CD4-positive, CD25-positive, alpha-beta regulatory T cell (primary cell): Measurements from ENCODE around the gene RASIP1. TPM values are rescaled to one million over a fixed set of nuclear protein-coding genes. Genes with fewer than 3 reads are reported as not detected.

Experiments
- ATAC-seq, 2 donors: fragments of 150-1000 bp; cut with Tn5 transposase; one replicate each; pipeline ENCODE4 v1.10.0; 2021; ENCODE audit warnings: low read depth in 2 of 2, moderate number of reproducible peaks in 2 of 2, moderate library complexity in 1 of 2
- DNase-seq, 3 donors: peaks; one replicate each; pipeline versions ENCODE4 v3.0.0 to v3.0.0-alpha.2; 2012 to 2022; ENCODE audit warnings: mixed read lengths in 1 of 3
- H3K27ac ChIP-seq: one replicate; pipeline ENCODE4 v1.7.0; 2013; ENCODE audit warnings: mild to moderate bottlenecking, low read length; ENCODE audit not compliant: insufficient read depth, poor library complexity, severe bottlenecking
- H3K27me3 ChIP-seq: one replicate; pipeline ENCODE4 v1.7.0; 2013; ENCODE audit warnings: low read length; ENCODE audit not compliant: control insufficient read depth, insufficient read depth
- H3K36me3 ChIP-seq: one replicate; pipeline ENCODE4 v1.7.0; 2013; ENCODE audit warnings: mild to moderate bottlenecking, low read length, moderate library complexity; ENCODE audit not compliant: control insufficient read depth, insufficient read depth
- H3K4me1 ChIP-seq: 2 replicates; pipeline ENCODE4 v1.7.0; 2013; ENCODE audit warnings: mild to moderate bottlenecking, low read length; ENCODE audit not compliant: insufficient read depth, control insufficient read depth, poor library complexity, severe bottlenecking
- H3K4me3 ChIP-seq: one replicate; pipeline ENCODE4 v1.7.0; 2013; ENCODE audit warnings: low read depth, mild to moderate bottlenecking, low read length, moderate library complexity
- H3K9me3 ChIP-seq, 2 experiments: 1 replicate in 1 of 2; 2 replicates in 1 of 2; pipeline ENCODE4 v1.7.0; 2013; ENCODE audit warnings: low read length in 2 of 2, mild to moderate bottlenecking in 1 of 2, moderate library complexity in 1 of 2; ENCODE audit not compliant: control insufficient read depth in 2 of 2
- H3K27ac Mint-ChIP-seq, 3 donors: one replicate each; pipeline ENCODE4 v1.8.0; 2020 to 2022; ENCODE audit warnings: mild to moderate bottlenecking in 3 of 3, mixed read lengths in 3 of 3, moderate library complexity in 2 of 3
- H3K27me3 Mint-ChIP-seq: one replicate; pipeline ENCODE4 v1.8.0; 2022; ENCODE audit warnings: mild to moderate bottlenecking, mixed read lengths
- H3K36me3 Mint-ChIP-seq: one replicate; pipeline ENCODE4 v1.8.0; 2020; ENCODE audit warnings: mixed read lengths
- H3K4me1 Mint-ChIP-seq, 4 donors: one replicate each; pipeline ENCODE4 v1.8.0; 2020 to 2022; ENCODE audit warnings: mixed read lengths in 4 of 4, mild to moderate bottlenecking in 1 of 4
- H3K4me3 Mint-ChIP-seq, 4 donors: one replicate each; pipeline ENCODE4 v1.8.0; 2020 to 2022; ENCODE audit warnings: mild to moderate bottlenecking in 4 of 4, mixed read lengths in 4 of 4, moderate library complexity in 3 of 4
- H3K9me3 Mint-ChIP-seq, 7 donors: one replicate each; pipeline ENCODE4 v1.8.0; 2020 to 2022; ENCODE audit warnings: mixed read lengths in 7 of 7, mild to moderate bottlenecking in 3 of 7, moderate library complexity in 2 of 7
- polyA plus RNA-seq, 4 donors: library from polyadenylated mRNA; unstranded; fragments of 300-500 nt; fragmentation: Illumina TruSeq; gene quantifications; one replicate each; pipeline ENCODE4 v1.2.3, GENCODE V29; 2021
- total RNA-seq: library from RNA; stranded (reverse); gene quantifications from one replicate; pipeline ENCODE4 v1.2.3, GENCODE V29; 2022

The RASIP1 gene
- total and polyA plus RNA-seq, 5 donors from 2014 or later = 0.13 to 0.55 (median 0.22) TPM

DNA sequence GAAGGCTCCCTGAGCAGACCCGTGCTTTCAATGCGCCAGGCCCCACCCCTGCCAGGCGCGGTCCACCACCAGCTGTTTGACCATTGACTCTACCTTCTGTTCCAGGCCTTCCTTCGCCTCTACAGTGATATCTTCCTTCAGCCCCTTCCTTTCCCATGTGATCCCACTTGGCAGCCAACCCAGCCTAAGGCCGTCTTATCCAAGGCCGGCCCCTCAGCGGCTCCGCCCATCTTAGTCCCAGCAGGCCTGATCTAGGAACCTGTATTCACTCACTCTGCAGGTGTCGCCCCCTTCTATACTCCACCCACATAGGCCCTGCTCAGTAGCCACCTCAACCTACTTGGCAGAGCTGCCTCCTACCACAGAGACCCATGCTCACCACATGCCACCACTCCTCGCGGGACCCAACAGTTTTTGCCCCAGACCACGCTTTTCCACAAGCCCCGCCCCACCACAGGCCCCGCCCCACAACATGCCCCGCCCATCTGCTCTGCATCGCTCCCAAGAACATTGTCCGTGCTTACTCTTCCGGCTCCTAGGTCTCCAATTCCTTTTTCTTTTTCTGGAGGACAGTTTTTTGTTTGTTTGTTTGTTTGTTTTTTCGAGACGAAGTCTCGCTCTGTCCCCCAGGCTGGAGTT, 2.9 kb downstream of the RASIP1 start:
- no peaks in the 10 kb centered on the region for H3K36me3 Mint-ChIP-seq
- Histone ChIP-seq H3K4me3 (no peak overlapping the region), H3K9me3 (no peaks in the 10 kb centered on the region), H3K36me3 (no peaks in the 10 kb centered on the region), H3K27ac (no peak overlapping the region), H3K27me3 (no peaks in the 10 kb centered on the region), H3K4me1 (peaks cover 22% of the 10 kb centered on the region)
- peak overlapping the region in 1 of 3 donors; percentile 82 for H3K27ac Mint-ChIP-seq
- H3K4me1 Mint-ChIP-seq = peaks cover 0 to 31% (median 6%) of the 10 kb centered on the region in 4 donors
- peaks cover 24% of the 10 kb centered on the region for H3K27me3 Mint-ChIP-seq
- no peak for ATAC-seq
- peak overlapping the region in 2 of 4 donors; percentile 33 to 41 for H3K4me3 Mint-ChIP-seq
- no peak for DNase-seq
- H3K9me3 Mint-ChIP-seq = peaks cover 0 to 2% (median 0%) of the 10 kb centered on the region in 7 donors

GRCh38 chr19:48735031-48735615, 5.3 kb downstream of the RASIP1 start:
- no peak overlapping the region for H3K27ac Mint-ChIP-seq
- peaks cover 0 to 15% (median 0%) of the 10 kb centered on the region in 4 donors for H3K4me1 Mint-ChIP-seq
- H3K36me3 Mint-ChIP-seq = no peaks in the 10 kb centered on the region
- Histone ChIP-seq H3K36me3 (no peaks in the 10 kb centered on the region), H3K27ac (no peak overlapping the region), H3K27me3 (no peaks in the 10 kb centered on the region), H3K9me3 (no peaks in the 10 kb centered on the region), H3K4me1 (peaks cover 16% of the 10 kb centered on the region), H3K4me3 (no peak overlapping the region)
- no peak overlapping the region for H3K4me3 Mint-ChIP-seq
- DNase-seq (no peak), ATAC-seq (no peak)
- H3K27me3 Mint-ChIP-seq = peaks cover 10% of the 10 kb centered on the region
- peaks cover 0 to 3% (median 0%) of the 10 kb centered on the region in 7 donors for H3K9me3 Mint-ChIP-seq

DNA sequence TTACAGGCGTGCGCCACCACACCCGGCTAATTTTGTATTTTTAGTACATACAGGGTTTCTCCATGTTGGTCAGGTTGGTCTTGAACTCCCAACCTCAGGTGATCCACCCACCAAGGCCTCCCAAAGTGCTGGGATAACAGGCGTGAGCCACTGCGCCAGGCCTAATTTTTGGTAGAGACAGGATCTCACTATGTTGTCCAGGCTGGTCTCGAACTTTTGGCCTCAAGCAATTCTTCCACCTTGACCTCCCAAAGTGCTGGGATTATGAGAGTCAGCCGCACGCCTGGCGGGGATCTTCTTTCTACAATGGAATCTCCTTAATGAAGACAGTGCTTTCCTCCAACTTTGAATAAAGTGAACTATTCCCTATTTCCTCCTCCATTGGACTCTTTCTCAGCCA, 5.8 kb downstream of the RASIP1 start:
- Mint-ChIP-seq H3K4me3 (no peak overlapping the region), H3K9me3 (peaks cover 0 to 4% (median 0%) of the 10 kb centered on the region in 7 donors), H3K36me3 (no peaks in the 10 kb centered on the region), H3K4me1 (peaks cover 0 to 11% (median 0%) of the 10 kb centered on the region in 4 donors), H3K27ac (no peak overlapping the region), H3K27me3 (peaks cover 10% of the 10 kb centered on the region)
- ATAC-seq (no peak), DNase-seq (no peak)
- H3K36me3 ChIP-seq = no peaks in the 10 kb centered on the region
- H3K4me3 ChIP-seq = no peak overlapping the region
- H3K9me3 ChIP-seq = no peaks in the 10 kb centered on the region
- no peak overlapping the region for H3K27ac ChIP-seq
- H3K27me3 ChIP-seq = no peaks in the 10 kb centered on the region
- H3K4me1 ChIP-seq = peaks cover 12% of the 10 kb centered on the region

GRCh38 chr19:48731452-48731851, 9.0 kb downstream of the RASIP1 start:
- Mint-ChIP-seq H3K4me3 (no peak overlapping the region), H3K27ac (no peak overlapping the region), H3K36me3 (peaks cover 2% of the 10 kb centered on the region), H3K9me3 (peaks cover 2 to 6% (median 3%) of the 10 kb centered on the region in 7 donors), H3K4me1 (peaks cover 2 to 7% (median 3%) of the 10 kb centered on the region in 4 donors), H3K27me3 (peaks cover 6% of the 10 kb centered on the region)
- Histone ChIP-seq H3K4me1 (no peaks in the 10 kb centered on the region), H3K4me3 (no peak overlapping the region), H3K27ac (no peak overlapping the region), H3K36me3 (no peaks in the 10 kb centered on the region), H3K27me3 (no peaks in the 10 kb centered on the region), H3K9me3 (no peaks in the 10 kb centered on the region)
- ATAC-seq = no peak
- no peak for DNase-seq

- Histone ChIP-seq H3K9me3 (no peaks in the 10 kb centered on the region), H3K27me3 (no peaks in the 10 kb centered on the region), H3K36me3 (no peaks in the 10 kb centered on the region), H3K4me1 (peaks cover 7% of the 10 kb centered on the region), H3K27ac (no peak overlapping the region), H3K4me3 (no peak overlapping the region)
- no peak for ATAC-seq
- Mint-ChIP-seq H3K27me3 (no peaks in the 10 kb centered on the region), H3K4me1 (peaks cover 14 to 23% (median 18%) of the 10 kb centered on the region in 4 donors), H3K9me3 (peaks cover 3 to 14% (median 9%) of the 10 kb centered on the region in 7 donors), H3K36me3 (peaks cover 12% of the 10 kb centered on the region), H3K4me3 (no peak overlapping the region), H3K27ac (no peak overlapping the region)
- no peak for DNase-seq
Observed at GRCh38 chr19:48728911-48729664, 11.3 kb downstream of the RASIP1 start.

- Mint-ChIP-seq H3K27ac (peak overlapping the region; percentile 53 to 92 (median 74)), H3K9me3 (peaks cover 3 to 14% (median 9%) of the 10 kb centered on the region in 7 donors), H3K36me3 (peaks cover 12% of the 10 kb centered on the region), H3K4me3 (peak overlapping the region in 3 of 4 donors; percentile 44 to 66 (median 53)), H3K4me1 (peaks cover 14 to 25% (median 19%) of the 10 kb centered on the region in 4 donors), H3K27me3 (no peaks in the 10 kb centered on the region)
- DNase-seq (peak in 2 of 3 donors; percentile 61 to 76), ATAC-seq (peak; percentile 9 to 46)
- no peaks in the 10 kb centered on the region for H3K36me3 ChIP-seq
- no peaks in the 10 kb centered on the region for H3K27me3 ChIP-seq
- peaks cover 11% of the 10 kb centered on the region for H3K4me1 ChIP-seq
- H3K9me3 ChIP-seq = no peaks in the 10 kb centered on the region
- H3K4me3 ChIP-seq = no peak overlapping the region
- no peak overlapping the region for H3K27ac ChIP-seq
Observed at GRCh38 chr19:48726556-48726955, 13.9 kb downstream of the RASIP1 start.

- DNase-seq (peak in 2 of 3 donors; percentile 68 to 77), ATAC-seq (peak; percentile 33 to 44)
- Mint-ChIP-seq H3K9me3 (peaks cover 3 to 13% (median 9%) of the 10 kb centered on the region in 7 donors), H3K4me3 (peak overlapping the region; percentile 39 to 81 (median 66)), H3K4me1 (peaks cover 14 to 38% (median 26%) of the 10 kb centered on the region in 4 donors), H3K27ac (peak overlapping the region; percentile 93 to 95 (median 95)), H3K36me3 (peaks cover 12% of the 10 kb centered on the region), H3K27me3 (no peaks in the 10 kb centered on the region)
- no peak overlapping the region for H3K27ac ChIP-seq
- no peaks in the 10 kb centered on the region for H3K27me3 ChIP-seq
- no peaks in the 10 kb centered on the region for H3K9me3 ChIP-seq
- H3K4me1 ChIP-seq = peaks cover 19% of the 10 kb centered on the region
- no peaks in the 10 kb centered on the region for H3K36me3 ChIP-seq
- peak overlapping the region; percentile 15 for H3K4me3 ChIP-seq
Observed at GRCh38 chr19:48724796-48725753, 15.3 kb downstream of the RASIP1 start.
